ENCODE data around the gene PIBF1.

GRCh38 chr13:72851678-72852014 lies 69.7 kb downstream of the PIBF1 start:
- TF ChIP-seq POLR2A (IDR thresholded peaks at IDR 0.05; ENCODE audit: low read length), result no peak
- no peak for TF ChIP-seq GATA1 (IDR thresholded peaks at IDR 0.05; ENCODE audit: low read depth, low read length)
